ENCODE results near the gene PLA2G2C. TPM values are rescaled to one million over a fixed set of nuclear protein-coding genes. Genes with fewer than 3 reads are reported as not detected.
"Not testable (repeated sequence)": the region's sequence is repeated elsewhere in the genome, so short reads cannot be mapped to it uniquely, and the experiment has no call there.

The PLA2G2C gene
- not detected in 2 replicates for total RNA-seq (2014; rRNA removed; shearing (Covaris generic); ENCODE audit: low replicate concordance)

DNA sequence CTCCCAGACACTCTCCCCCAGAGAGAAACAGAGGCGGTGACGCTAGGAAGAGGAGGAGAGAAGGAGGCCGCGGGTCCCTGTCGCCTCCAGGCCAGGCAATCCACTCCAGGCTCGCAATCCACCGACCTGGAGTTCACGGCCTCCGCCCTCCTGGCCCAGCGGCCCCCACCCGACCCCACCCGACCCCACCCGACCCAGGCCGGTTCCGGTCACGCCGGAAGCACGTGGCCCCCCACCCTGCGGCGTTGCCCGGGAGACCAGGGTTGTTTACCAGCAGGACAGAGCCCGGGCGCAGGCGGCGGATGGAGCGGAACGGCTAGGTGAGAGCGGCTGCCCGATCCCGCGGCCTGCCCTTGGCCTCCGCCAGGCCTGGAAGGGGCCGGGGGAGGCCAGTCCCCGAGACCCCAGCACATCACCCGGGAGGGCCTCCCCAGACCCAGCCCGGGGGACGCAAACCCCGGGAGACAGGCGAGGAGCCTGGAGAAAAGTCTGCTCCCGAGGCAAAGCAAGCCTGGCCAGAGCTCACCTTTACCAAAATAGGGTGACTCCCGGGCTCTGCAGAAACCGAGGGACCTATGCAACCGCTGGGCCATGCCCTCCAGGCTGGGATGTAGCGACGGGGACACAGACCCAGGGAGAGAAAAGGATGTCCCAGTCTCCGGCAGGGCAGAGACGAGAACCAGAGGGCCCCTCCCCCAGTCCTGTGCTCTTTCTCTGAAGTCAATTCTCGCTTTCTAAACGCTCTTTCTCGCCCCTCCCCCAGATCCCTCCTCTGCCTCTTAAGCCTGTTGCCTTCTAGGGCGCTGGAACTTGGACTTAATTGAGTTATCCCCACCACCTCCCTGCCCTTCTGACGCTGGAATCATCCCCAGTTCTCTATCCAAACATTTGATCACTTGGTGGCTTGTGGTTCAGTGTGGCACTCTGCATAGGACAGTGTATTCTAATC, at the start of gene PLA2G2C, which contains the start of gene UBXN10:
TSS of gene PLA2G2C (minus strand) at position 685 of the 949 bp plus-strand sequence. CDS start 9,155 bp downstream, outside the sequence.
TSS of gene UBXN10 (plus strand) at position 263 of the 949 bp plus-strand sequence. CDS start 4,466 bp downstream, outside the sequence.
- no peak for DNase-seq

DNA sequence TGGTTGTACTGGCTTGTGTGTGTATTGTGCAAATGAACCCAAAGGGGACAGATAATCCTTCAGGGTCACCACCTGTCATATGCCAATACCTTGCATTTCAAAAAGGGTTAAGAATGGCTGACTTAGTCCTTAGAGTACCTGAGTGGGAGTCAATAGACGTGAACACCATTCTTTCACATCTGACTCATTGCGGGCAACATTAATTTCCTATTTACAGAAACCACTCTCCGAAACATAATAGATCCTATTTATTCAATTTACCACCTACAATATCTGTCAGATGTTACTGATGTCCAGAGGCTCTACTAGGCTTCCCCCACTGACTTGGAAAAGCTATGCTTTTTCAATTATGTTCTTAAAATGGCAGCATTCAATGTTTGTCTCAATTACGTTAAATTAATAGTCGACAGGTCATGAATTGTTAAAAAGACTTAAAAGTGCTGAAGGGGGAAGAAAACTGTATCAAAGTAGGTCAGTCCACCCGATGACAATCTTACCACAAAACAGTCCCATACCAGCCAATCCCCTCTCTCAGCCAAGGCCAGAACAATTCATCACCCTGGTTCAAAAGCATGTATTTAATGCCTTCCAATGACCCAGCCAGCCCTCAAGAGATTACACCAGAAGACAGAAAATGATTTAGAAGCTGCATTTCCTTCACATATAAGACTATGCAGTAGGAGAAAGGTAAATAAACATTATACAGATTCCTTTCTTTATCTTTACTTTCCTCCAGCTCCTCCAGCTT, 48.6 kb upstream of the PLA2G2C start:
- H3K4me3 ChIP-seq = no peak overlapping the region
- no peak for DNase-seq
- no peaks in the 10 kb centered on the region for H3K9me3 ChIP-seq
- H3K36me3 ChIP-seq = no peaks in the 10 kb centered on the region
- no peaks in the 10 kb centered on the region; the same call in 1 of the 2 replicates for H3K27me3 ChIP-seq

More for the DNA sequence above, at the start of gene PLA2G2C, which contains the start of gene UBXN10:
- H3K36me3 ChIP-seq = no peaks in the 10 kb centered on the region
- H3K9me3 ChIP-seq = no peaks in the 10 kb centered on the region
- no peaks in the 10 kb centered on the region for H3K27me3 ChIP-seq
- no peak within 1 kb of the TSS for H3K4me3 ChIP-seq

DNA sequence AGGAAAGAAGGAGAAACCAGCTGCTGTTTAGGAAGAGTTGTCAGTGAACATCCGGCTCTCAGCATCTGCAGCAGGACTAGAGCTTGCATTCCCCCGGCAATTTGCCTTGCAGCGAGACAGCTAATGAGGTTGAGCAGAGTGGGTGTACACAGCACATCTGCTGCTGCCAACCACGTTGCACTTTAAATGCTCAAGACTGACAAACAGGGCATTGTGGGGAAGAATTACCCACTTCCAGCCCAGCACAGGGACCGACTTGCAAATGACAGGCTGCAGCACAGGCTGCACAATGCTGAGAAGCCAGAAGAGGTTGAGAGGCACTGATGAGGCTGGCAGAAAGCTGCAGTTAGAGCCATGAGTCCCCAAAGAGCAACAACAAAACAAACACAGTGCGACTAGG, 47.5 kb upstream of the PLA2G2C start:
- H3K9me3 ChIP-seq = no peaks in the 10 kb centered on the region
- no peak for DNase-seq
- H3K27me3 ChIP-seq = no peaks in the 10 kb centered on the region; the same call in 1 of the 2 replicates
- no peaks in the 10 kb centered on the region for H3K36me3 ChIP-seq
- H3K4me3 ChIP-seq = no peak overlapping the region

- H3K27me3 ChIP-seq = no peaks in the 10 kb centered on the region; the same call in 1 of the 2 replicates
- no peak overlapping the region for H3K4me3 ChIP-seq
- H3K36me3 ChIP-seq = no peaks in the 10 kb centered on the region
- DNase-seq = no peak
- H3K9me3 ChIP-seq = no peaks in the 10 kb centered on the region
These were observed 47.1 kb upstream of the PLA2G2C start for GRCh38 chr1:20233394-20233793.

DNA sequence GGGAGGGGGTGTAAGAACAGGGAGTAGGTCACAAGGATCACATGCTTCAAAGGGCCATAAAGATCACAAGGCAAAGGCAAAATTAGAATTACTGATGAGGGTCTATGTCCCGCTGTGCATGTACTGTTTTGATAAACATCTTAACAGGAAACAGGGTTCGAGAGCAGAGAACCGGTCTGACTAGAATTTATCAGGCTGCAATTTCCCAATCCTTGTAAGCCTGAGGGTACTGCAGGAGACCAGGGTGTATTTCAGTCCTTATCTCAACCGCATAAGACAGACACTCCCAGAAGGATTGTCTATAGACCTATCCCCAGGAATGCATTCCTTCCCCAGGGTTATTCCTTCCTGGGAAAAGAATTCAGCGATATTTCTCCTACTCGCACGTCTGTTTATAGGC, 46.2 kb upstream of the PLA2G2C start:
- not testable (repeated sequence) for H3K9me3 ChIP-seq, H3K36me3 ChIP-seq, H3K4me3 ChIP-seq, H3K27me3 ChIP-seq, DNase-seq

GRCh38 chr1:20229171-20229570, 42.9 kb upstream of the PLA2G2C start:
- H3K9me3 ChIP-seq = no peaks in the 10 kb centered on the region
- no peaks in the 10 kb centered on the region for H3K36me3 ChIP-seq
- DNase-seq = no peak
- no peaks in the 10 kb centered on the region; the same call in 1 of the 2 replicates for H3K27me3 ChIP-seq
- no peak overlapping the region for H3K4me3 ChIP-seq

DNA sequence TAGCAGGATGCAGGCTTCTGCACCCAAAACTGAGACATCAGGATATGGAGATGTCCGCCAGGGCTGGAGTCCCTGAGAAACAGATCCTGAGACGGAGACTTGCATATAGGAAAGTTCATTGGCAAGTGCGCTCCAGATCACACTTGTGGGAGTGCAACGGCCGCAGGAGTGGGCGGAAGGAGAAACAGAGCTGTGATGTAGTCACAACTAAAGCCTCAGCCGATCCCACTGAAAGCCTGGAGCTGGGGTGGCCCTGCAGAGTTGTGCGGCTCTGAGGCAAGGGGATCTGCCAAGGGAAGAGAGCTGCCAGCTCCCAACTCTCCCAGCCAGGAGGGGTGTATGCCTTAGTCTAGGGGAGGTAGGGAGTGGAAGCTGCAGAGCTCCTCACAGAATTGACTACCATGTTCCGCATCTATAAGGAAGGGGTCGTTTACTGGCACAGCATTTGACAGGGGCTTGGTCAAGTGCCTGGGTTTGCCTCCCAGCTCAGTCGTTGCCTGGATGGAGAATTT, 42.1 kb upstream of the PLA2G2C start:
- DNase-seq = no peak
- no peak overlapping the region for H3K4me3 ChIP-seq
- no peaks in the 10 kb centered on the region for H3K9me3 ChIP-seq
- no peaks in the 10 kb centered on the region for H3K36me3 ChIP-seq
- no peaks in the 10 kb centered on the region for H3K27me3 ChIP-seq

DNA sequence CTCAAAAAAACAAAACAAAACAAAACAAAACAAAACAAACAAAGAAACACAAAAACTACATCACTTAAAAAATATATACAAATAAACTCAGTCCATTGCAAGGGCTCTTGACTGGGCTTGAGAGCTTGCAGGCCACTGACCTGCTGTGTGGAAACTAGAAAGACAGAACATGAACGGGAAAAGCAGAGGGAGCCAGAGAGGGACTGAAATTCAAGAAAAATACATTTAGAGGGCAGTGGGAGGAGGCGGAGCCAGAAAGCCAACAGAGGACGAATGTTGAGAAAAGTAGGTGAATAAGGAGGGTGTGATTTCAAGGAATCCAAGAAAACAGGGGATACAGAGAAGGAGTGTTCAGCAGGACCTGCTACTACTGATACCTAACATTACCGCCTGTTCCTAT, 41.4 kb upstream of the PLA2G2C start:
- Histone ChIP-seq H3K4me3 (no peak overlapping the region), H3K36me3 (no peaks in the 10 kb centered on the region), H3K9me3 (no peaks in the 10 kb centered on the region), H3K27me3 (no peaks in the 10 kb centered on the region)
- no peak for DNase-seq

DNA sequence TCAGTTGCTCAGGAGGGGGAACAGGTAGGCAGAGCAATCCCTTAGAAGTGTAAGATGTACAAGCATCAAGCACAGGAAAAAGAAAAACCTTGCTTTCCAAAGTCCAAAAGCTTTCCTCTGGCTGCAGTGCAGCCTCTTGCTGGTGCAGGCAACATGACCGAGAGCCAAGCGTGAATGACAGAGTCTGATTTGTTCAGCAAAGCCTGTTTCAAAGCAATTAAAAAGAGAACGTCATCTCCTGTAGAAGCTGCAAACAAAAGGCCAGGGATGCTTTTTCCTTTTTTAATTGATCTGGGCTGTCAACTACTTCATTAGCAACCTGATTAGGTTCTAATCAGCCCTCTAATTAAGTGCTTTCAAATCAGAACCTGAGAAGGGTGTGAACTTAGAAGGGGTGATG, 38.2 kb upstream of the PLA2G2C start:
- no peaks in the 10 kb centered on the region for H3K27me3 ChIP-seq

DNA sequence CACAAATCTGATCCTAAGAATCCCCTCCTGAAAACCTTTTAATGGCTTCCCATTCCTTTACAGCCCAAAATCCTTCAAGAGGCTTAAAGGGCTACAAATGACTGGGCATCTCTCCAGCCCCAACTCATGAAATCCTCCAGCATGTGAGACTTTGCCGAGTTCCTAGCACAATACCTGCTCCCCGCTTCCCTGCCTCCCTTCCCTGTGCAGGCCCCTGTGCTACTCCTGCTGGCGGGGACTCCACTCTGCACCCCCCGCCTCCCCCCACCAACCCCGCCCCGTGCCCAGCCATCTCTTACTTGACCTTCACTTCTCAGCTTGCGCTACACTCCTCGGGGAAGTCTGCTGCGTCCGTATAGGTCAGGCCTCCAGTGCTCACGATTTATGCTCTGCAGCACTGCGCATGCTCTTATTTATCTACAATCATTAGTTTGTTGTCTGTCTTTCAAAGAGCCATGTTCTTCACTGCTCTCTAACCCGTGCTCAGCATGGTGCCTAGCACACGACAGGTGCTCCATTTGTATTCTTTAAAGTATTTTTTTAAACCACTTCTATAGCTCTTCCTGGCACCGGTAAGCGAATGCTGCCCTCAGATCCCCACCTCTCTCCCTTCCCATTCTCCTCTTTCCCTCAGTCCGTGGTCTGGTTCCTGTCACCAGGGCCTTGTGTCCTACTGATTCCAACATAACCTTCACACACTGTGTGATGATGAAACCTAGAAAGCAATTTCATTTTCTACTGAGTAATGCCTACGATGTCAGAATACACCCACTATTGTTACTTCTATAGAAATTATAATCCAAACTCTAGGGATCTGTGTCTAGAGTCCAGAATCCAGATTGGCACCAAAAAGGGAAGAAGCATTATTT, 37.5 kb upstream of the PLA2G2C start:
- Histone ChIP-seq H3K36me3 (no peaks in the 10 kb centered on the region), H3K4me3 (no peak overlapping the region), H3K27me3 (no peaks in the 10 kb centered on the region), H3K9me3 (no peaks in the 10 kb centered on the region)
- DNase-seq = no peak

More for the DNA sequence above, 38.2 kb upstream of the PLA2G2C start:
- no peak for DNase-seq
- H3K36me3 ChIP-seq = no peaks in the 10 kb centered on the region
- H3K9me3 ChIP-seq = no peaks in the 10 kb centered on the region
- no peak overlapping the region for H3K4me3 ChIP-seq

- DNase-seq = no peak
- no peaks in the 10 kb centered on the region for H3K36me3 ChIP-seq
- no peaks in the 10 kb centered on the region for H3K9me3 ChIP-seq
- H3K27me3 ChIP-seq = no peaks in the 10 kb centered on the region
- H3K4me3 ChIP-seq = no peak overlapping the region
These were observed 36.8 kb upstream of the PLA2G2C start for GRCh38 chr1:20223106-20223505.

DNA sequence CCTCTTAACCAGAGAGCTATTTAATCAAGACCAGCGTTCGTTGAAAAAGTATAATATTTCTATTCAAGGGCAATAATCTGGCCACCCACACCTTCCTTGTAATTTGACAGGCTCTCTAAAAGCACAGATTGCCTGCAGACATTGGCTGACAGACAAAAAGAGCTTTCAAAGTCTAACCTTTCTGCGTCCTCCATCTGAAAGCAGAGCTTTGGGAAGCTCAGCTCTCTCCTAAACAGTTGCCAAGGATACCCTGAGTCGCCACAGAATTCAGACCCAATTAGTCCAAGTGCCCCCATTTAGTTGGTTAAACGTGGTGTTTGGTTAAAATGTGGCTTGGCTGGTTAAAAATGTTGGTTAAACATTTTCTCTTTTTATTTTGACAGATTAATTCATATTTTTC, 33.7 kb upstream of the PLA2G2C start:
- no peaks in the 10 kb centered on the region for H3K36me3 ChIP-seq
- peaks cover 2% of the 10 kb centered on the region; the same call in 1 of the 2 replicates for H3K9me3 ChIP-seq
- H3K4me3 ChIP-seq = no peak overlapping the region
- 0 out of 2 replicates have a peak, but pooled peaks cover 4% of the 10 kb centered on the region for H3K27me3 ChIP-seq
- no peak for DNase-seq

- H3K36me3 ChIP-seq, H3K9me3 ChIP-seq, DNase-seq, H3K27me3 ChIP-seq, H3K4me3 ChIP-seq: not testable (repeated sequence)
These were observed 32.7 kb upstream of the PLA2G2C start for GRCh38 chr1:20219053-20219452.

GRCh38 chr1:20216574-20216973, 30.3 kb upstream of the PLA2G2C start:
- H3K27me3 ChIP-seq = peaks cover 4% of the 10 kb centered on the region; the same call in 1 of the 2 replicates
- H3K36me3 ChIP-seq = no peaks in the 10 kb centered on the region
- H3K4me3 ChIP-seq = no peak overlapping the region
- DNase-seq = no peak
- H3K9me3 ChIP-seq = peaks cover 2% of the 10 kb centered on the region; the same call in 1 of the 2 replicates

DNA sequence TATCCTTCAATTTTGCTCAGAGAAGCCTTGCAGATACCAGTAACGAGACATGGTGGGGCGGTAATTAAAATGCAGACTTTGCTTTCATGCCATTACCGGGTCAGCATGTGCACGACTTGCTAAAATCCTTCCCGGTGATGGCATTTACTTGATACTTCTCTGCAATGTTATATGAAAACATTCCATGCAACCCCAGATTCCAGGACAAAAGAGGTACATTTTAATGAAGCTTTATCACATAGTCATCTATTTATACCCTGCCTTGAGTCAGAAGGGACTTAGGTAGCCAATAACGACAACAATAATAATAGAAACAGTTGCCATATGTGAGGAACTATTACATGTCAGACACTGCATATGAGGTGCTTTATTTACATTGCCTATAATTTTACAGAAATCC, 29.4 kb upstream of the PLA2G2C start:
- no peak for DNase-seq
- peaks cover 4% of the 10 kb centered on the region; the same call in 1 of the 2 replicates for H3K27me3 ChIP-seq
- H3K36me3 ChIP-seq = no peaks in the 10 kb centered on the region
- peaks cover 2% of the 10 kb centered on the region; the same call in 1 of the 2 replicates for H3K9me3 ChIP-seq
- no peak overlapping the region for H3K4me3 ChIP-seq

All from MG63 (cell line).